Measurements from ENCODE around the gene JMJD1C. TPM values are rescaled to one million over a fixed set of nuclear protein-coding genes. Genes with fewer than 3 reads are reported as not detected.

The JMJD1C gene
- total and polyA plus RNA-seq, 2 donors (not counting 3 experiments of a cell fraction or from before 2014, with no cell fraction given), result 32.1 to 97.1 TPM

DNA sequence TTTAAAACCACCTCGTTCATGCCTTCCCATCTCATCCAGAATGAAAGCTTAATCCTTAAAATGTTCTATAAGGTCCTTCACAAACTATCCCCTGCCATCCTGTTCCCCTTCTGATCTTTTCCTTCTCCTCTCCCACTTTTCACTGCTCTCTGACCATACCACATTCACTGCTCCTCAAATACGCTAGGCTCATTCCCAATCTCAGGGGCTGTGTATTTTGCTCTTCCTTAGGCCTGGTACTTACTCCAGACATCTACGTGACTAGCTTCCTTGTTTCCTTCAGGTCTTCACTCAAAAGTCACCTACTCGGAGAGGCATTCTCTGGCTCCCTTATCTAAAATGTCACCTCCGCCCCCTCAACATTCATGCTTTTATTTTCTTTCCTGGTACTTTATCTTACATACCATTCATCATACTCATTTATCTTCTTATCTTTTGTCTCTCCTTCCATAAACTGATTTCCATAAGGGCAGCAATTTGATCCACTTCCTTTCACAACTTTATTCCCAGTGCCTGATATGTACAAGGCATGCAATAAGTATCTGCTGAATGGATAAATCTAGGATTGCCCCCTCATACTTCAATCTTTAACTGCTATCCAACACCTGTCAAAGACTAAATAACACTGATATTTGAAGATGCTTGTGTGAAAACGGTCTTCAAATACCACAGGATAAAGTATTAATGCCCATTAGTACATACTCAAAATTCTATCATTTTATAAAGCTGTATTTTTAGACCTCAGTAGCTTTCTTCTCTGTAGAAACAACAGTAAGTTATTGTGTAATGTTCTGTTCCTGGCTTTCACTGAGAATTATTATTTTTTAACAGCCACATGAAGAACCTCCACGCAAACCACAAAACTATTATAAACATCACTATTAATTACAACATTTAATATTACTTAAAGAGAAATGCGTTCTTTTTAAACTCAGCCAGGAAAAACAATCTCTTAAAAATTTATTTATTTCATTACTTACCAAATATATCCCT, 27.0 kb downstream of the JMJD1C start:
- no TSS peak for BruUV-seq (replicated peaks)
- dilution Hi-C loops (cut with MboI; ENCODE audit: extremely low pct_ligation_motif_present, low sequenced_read_pairs) (no loop called here), intact Hi-C loops (cut with micrococcal nuclease) (no loop called here)
- ChIA-PET CTCF (interaction anchor here (0.9 to 1.4 kb wide), 6 partner anchors 11 to 272 kb away, joined by 3 to 5 read pairs (median 3); no protein-coding TSS in a partner anchor), POLR2A (no interaction called here)
- no peak for TF ChIP-seq FOS (IDR thresholded peaks at IDR 0.05; ENCODE audit: borderline replicate concordance, insufficient read depth, low read length)
- TF ChIP-seq GATA2 (IDR thresholded peaks at IDR 0.05; ENCODE audit: insufficient read depth, insufficient read length, low read depth, low read length), result peak; percentile 79
- Histone ChIP-seq H3K36me3 (ENCODE audit: control insufficient read depth in 2 of 2, extremely low read depth in 1 of 2, insufficient read depth in 2 of 2, low read length in 2 of 2) (no peaks in the 10 kb centered on the region), H3K4me1 (ENCODE audit: control insufficient read depth, extremely low read depth, insufficient read depth, low read length) (peaks cover 50% of the 10 kb centered on the region), H3K4me3 (replicated peaks in 1 of 3; ENCODE audit: insufficient read depth in 1 of 3, low read depth in 1 of 3, low read length in 3 of 3) (no peak overlapping the region), H3K4me2 (ENCODE audit: insufficient read depth, low read length) (peak overlapping the region; percentile 43), H3K27ac (ENCODE audit: insufficient read depth, low read depth, low read length) (peak overlapping the region; percentile 26), H3K27me3 (ENCODE audit: control insufficient read depth in 2 of 2, insufficient read depth in 2 of 2, low read length in 2 of 2) (no peaks in the 10 kb centered on the region), H3K9me1 (replicated peaks; ENCODE audit: control insufficient read depth, extremely low read depth, insufficient read depth, low read length) (no peaks in the 10 kb centered on the region), H3K79me2 (ENCODE audit: control insufficient read depth, insufficient read depth, low read length) (peaks cover 86% of the 10 kb centered on the region), H3K9ac (replicated peaks; ENCODE audit: extremely low read depth, insufficient read depth, low read length) (no peak overlapping the region), H2AFZ (ENCODE audit: low read depth, low read length) (no peak overlapping the region), H3K9me3 (replicated peaks; ENCODE audit: control insufficient read depth, insufficient read depth, low read length) (no peaks in the 10 kb centered on the region), H4K20me1 (replicated peaks; ENCODE audit: control insufficient read depth, extremely low read depth, insufficient read depth, low read length) (peaks cover 10% of the 10 kb centered on the region)
- DNase-seq (ENCODE audit: low read depth, low spot score) (peak; percentile 57), FAIRE-seq (no peak)

DNA sequence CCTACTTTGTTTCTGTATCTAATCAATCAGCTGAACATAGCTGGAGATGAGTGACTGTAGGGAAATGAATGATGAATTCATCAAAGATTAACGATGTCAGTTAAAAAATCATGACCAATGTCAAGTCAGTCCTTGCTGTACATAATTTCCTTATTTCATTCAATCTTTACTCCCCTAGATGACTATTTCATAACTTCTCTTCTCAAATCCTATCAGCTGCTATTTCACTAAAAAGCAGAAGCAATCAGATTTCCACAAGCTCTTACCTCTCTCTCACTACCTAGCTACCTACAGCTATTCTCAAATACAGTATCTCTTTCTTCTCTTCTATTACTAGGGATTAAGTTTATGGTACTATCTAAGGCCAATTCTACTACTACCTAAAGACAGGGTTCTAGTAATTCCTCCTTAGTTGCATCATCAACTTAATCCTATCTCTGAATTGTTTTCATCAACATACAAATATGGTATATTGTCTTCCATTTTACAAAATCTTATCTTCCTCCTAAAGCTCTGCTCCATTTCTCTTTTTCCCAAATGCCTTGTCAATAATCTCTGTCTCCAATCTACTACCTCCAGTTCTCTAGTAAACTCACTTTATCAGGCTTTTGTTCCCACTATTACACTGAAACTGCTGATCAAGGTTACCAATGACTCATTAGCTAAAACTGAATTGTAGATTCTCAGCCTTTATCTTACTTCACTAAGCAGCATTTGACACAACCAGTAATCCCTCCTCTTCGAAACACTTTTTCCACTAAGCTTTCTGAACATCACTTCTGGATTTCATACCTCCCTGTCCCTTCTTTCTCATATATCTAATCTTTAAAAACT, 28.4 kb downstream of the JMJD1C start:
- Histone ChIP-seq H3K27me3 (ENCODE audit: control insufficient read depth in 2 of 2, insufficient read depth in 2 of 2, low read length in 2 of 2) (no peaks in the 10 kb centered on the region), H3K4me1 (ENCODE audit: control insufficient read depth, extremely low read depth, insufficient read depth, low read length) (peaks cover 55% of the 10 kb centered on the region), H3K79me2 (ENCODE audit: control insufficient read depth, insufficient read depth, low read length) (peaks cover 75% of the 10 kb centered on the region), H3K4me2 (ENCODE audit: insufficient read depth, low read length) (peak overlapping the region; percentile 28), H3K27ac (ENCODE audit: insufficient read depth, low read depth, low read length) (no peak overlapping the region), H2AFZ (ENCODE audit: low read depth, low read length) (no peak overlapping the region), H3K9me3 (replicated peaks; ENCODE audit: control insufficient read depth, insufficient read depth, low read length) (no peaks in the 10 kb centered on the region), H3K9ac (replicated peaks; ENCODE audit: extremely low read depth, insufficient read depth, low read length) (no peak overlapping the region), H3K9me1 (replicated peaks; ENCODE audit: control insufficient read depth, extremely low read depth, insufficient read depth, low read length) (no peaks in the 10 kb centered on the region), H4K20me1 (replicated peaks; ENCODE audit: control insufficient read depth, extremely low read depth, insufficient read depth, low read length) (peaks cover 5% of the 10 kb centered on the region), H3K36me3 (ENCODE audit: control insufficient read depth in 2 of 2, extremely low read depth in 1 of 2, insufficient read depth in 2 of 2, low read length in 2 of 2) (no peaks in the 10 kb centered on the region), H3K4me3 (replicated peaks in 1 of 3; ENCODE audit: insufficient read depth in 1 of 3, low read depth in 1 of 3, low read length in 3 of 3) (no peak overlapping the region)
- DNase-seq (ENCODE audit: low read depth, low spot score), result peak; percentile 40
- no TSS peak for BruUV-seq (replicated peaks)
- TF ChIP-seq POLR2A (IDR thresholded peaks at IDR 0.05; ENCODE audit: low read depth, low read length), result no peak
- TF ChIP-seq MYC (IDR thresholded peaks at IDR 0.05; ENCODE audit: low read depth, low read length), result no peak
- peak; percentile 31 for TF ChIP-seq JUN (IDR thresholded peaks at IDR 0.05; ENCODE audit: borderline replicate concordance, insufficient read depth, insufficient read length, low read depth)
- peak; percentile 65 for TF ChIP-seq FOS (IDR thresholded peaks at IDR 0.05; ENCODE audit: borderline replicate concordance, insufficient read depth, low read length)
- TF ChIP-seq, protein P1, sequence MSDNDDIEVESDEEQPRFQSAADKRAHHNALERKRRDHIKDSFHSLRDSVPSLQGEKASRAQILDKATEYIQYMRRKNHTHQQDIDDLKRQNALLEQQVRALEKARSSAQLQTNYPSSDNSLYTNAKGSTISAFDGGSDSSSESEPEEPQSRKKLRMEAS (IDR thresholded peaks at IDR 0.05; ENCODE audit: insufficient read depth, insufficient read length), result no peak
- ChIA-PET POLR2A (interaction anchor here (0.6 kb wide), 2 partner anchors 8 to 68 kb away, joined by 3 to 4 read pairs; no protein-coding TSS in a partner anchor), CTCF (interaction anchor here (1.1 to 1.4 kb wide), 5 partner anchors 10 to 168 kb away, joined by 3 to 6 read pairs (median 3); no protein-coding TSS in a partner anchor)
- dilution Hi-C loops (cut with MboI; ENCODE audit: extremely low pct_ligation_motif_present, low sequenced_read_pairs) (no loop called here), intact Hi-C loops (cut with micrococcal nuclease) (no loop called here)
- FAIRE-seq, result no peak

Data from endothelial cell of umbilical vein (primary cell).